GM19043 (cell line): ENCODE measurements around the gene GPRASP1.
A peak's percentile ranks its signal among the peaks of the same experiment; 100 is the strongest.
"Not testable (repeated sequence)": the region's sequence is repeated elsewhere in the genome, so short reads cannot be mapped to it uniquely, and the experiment has no call there.

Experiments
- ATAC-seq: cut with Tn5 transposase; IDR thresholded peaks from one replicate; pipeline ENCODE4 v1.9.1; 2021; ENCODE audit warnings: low read depth; ENCODE audit not compliant: unreplicated experiment

The GPRASP1 gene

GRCh38 chrX:102651242-102652011 lies at the start of gene GPRASP1:
TSS of gene GPRASP1 (plus strand) at chrX:102651483. CDS start at chrX:102653914, 2,431 bp downstream.
- ATAC-seq, result peak; percentile 40

GRCh38 chrX:102604327-102604726 lies 47.0 kb upstream of the GPRASP1 start:
- no peak for ATAC-seq

- ATAC-seq, result no peak
These were observed 45.2 kb upstream of the GPRASP1 start for GRCh38 chrX:102606115-102606514.

- no peak for ATAC-seq
These were observed 40.4 kb upstream of the GPRASP1 start for GRCh38 chrX:102610905-102611304.

- no peak for ATAC-seq
These were observed 27.2 kb upstream of the GPRASP1 start for GRCh38 chrX:102624105-102624504.

- ATAC-seq, result no peak
These were observed 23.6 kb upstream of the GPRASP1 start for GRCh38 chrX:102627640-102628039.

GRCh38 chrX:102637561-102637960 lies 13.7 kb upstream of the GPRASP1 start:
- no peak for ATAC-seq

GRCh38 chrX:102650903-102651241 lies 411 bp upstream of the GPRASP1 start:
- ATAC-seq, result no peak

- peak; percentile 67 for ATAC-seq
These were observed 877 bp downstream of the GPRASP1 start for GRCh38 chrX:102652031-102652688.

GRCh38 chrX:102654696-102655095 lies 3.4 kb downstream of the GPRASP1 start:
- ATAC-seq, result no peak

GRCh38 chrX:102658556-102658955 lies 7.3 kb downstream of the GPRASP1 start:
- no peak for ATAC-seq

- peak; percentile 98 for ATAC-seq
These were observed 8.8 kb downstream of the GPRASP1 start for GRCh38 chrX:102659790-102660757.

GRCh38 chrX:102663820-102664219 lies 12.5 kb downstream of the GPRASP1 start:
- ATAC-seq, result not testable (repeated sequence)

GRCh38 chrX:102667034-102667433 lies 15.8 kb downstream of the GPRASP1 start:
- ATAC-seq, result not testable (repeated sequence)

GRCh38 chrX:102669526-102669925 lies 18.2 kb downstream of the GPRASP1 start:
- ATAC-seq, result no peak

- ATAC-seq, result no peak
These were observed 21.6 kb downstream of the GPRASP1 start for GRCh38 chrX:102672856-102673255.

- ATAC-seq, result not testable (repeated sequence)
These were observed 26.2 kb downstream of the GPRASP1 start for GRCh38 chrX:102677479-102677878.

- no peak for ATAC-seq
These were observed 33.7 kb downstream of the GPRASP1 start for GRCh38 chrX:102684772-102685520.

GRCh38 chrX:102694749-102695148 lies 43.5 kb downstream of the GPRASP1 start:
- no peak for ATAC-seq

- ATAC-seq, result no peak
These were observed 45.0 kb downstream of the GPRASP1 start for GRCh38 chrX:102696306-102696705.
